ENCODE results near the gene NSG1.
"Not testable (repeated sequence)": the region's sequence is repeated elsewhere in the genome, so short reads cannot be mapped to it uniquely, and the experiment has no call there.

NSG1 gene

DNA sequence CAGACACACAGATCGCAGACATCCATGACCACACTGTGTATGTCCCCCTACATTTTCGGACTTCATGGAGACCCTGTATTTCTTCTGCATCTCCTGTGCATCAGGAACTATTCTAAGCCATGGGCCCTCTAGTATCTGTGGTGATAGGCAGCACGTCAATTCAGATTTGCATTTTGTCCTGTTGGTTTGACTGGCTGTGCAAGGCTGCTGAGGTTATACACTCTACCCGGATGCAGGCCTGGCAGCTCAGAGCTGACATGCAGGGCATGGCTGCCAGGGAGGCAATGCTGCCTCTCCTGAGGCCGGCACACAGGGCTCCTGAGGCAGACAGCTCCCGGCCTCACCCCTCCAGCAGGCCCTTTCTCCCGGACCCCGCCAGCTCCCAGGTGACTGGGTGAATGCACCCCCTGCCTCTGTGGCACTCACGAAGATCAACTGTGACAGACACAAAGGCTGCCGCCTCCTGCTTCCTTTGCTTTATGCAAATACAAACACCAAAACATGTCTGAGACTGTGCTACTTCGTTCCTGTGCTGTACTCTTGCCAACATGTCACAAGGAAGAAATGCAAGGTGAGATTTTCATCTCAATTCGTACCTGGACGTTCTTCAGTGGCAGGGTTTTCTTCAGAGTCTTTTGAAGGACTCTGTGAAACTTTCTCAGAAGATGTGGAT lies 51.0 kb downstream of the NSG1 start:
- DNase-seq = no peak

DNA sequence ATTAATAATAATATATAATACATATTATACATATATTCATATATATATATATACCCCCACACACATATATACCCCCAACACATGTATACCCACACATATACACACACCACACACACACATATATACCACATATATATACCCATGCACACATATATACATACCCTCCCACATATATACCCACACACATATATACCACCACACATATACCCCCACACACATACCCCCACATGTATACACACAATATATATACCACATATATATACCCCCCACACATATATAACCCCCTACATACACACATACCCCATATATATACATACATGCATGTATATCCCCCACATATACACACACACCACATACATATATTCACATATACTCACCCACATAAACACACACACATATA lies 52.0 kb downstream of the NSG1 start:
- no peak for DNase-seq

DNA sequence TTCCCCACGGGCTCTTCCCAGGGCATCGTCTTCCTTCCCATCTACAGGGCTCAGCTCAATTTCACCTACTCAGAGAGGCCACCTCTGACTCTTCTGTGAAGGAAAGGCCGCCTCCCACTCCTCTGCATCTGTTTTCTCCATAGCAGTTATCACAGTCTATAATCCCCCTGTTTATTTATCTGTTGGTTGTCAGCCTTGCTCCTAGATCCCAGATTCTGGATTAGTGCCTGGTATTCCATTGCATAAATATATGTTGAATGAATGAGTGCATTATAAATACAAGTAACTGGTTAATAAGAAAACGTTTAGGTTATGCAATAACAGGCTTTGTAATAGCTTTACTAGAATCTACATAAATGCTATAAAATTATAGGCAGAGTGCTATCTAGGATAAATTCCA lies 52.9 kb downstream of the NSG1 start:
- no peak for DNase-seq

DNA sequence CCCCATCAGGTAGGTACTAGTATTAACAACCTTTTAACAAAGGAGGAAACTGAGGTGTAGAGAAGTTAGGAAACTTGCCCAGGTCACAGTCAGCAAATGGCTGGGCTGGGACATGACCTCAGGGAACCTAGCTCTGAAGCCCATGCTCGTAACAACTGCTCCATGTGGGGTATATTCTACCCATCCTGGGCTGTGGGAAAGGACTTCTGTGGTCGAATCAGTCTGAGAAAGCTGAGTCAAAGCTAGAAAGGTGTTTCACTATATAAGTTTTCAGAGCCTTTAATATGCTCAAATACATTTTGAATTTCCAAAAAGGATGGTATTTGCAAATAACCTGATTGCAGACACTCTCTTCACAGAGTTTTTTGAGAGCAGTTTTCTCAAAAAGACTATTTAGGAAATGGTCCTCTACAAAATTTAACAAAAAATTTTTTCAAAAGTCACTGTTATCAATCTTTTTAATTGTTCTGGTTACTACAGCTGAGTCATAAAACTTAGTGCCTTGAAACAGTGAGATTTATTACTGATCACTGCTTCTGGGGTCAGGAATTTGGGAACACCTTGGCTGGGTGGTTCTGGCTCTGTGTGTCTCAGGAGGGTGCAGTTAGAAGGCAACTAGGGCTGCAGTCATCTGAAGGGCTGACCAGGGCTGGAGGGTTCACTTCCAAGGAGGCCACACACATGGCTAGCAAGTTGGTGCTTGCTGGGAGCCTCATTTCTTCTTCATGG lies 53.6 kb downstream of the NSG1 start:
- no peak for DNase-seq

DNA sequence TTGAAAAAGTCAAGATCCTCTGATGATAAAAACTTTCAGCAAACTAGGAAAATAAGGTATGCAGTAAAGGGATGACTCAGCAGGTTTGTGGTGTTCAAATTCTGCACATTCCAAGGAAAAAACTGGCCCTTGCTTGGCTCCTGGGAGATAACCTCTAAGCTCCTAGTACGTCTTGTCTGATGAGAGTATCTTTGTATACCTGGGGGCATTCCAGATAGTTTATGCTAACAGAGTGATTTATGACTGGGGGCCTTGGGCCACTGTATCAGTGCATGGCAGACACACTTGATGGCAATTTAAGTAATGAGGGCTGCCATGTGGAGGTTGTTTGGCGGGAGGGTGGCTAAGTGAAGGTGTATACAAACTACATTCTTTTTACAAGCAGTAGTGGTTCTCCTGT lies 56.9 kb downstream of the NSG1 start:
- DNase-seq = no peak

DNA sequence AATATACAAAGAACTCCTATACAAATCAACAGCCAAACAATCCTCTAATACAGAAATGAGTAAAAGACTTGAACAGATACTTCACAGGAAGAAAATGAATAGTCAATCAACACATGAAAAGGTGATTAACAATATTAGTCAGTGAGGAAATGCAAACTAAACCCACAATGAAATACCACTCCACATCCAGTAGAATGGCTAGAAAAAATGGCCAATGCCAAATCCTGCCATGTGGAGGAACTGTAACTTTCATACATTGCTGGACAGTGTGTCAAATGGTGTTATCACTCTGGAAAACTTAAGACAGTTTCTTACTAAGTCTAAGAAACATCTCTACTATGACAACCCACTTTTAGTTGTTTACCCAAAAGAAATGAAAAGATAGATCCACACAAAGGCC lies 59.5 kb downstream of the NSG1 start:
- no peak for DNase-seq

DNA sequence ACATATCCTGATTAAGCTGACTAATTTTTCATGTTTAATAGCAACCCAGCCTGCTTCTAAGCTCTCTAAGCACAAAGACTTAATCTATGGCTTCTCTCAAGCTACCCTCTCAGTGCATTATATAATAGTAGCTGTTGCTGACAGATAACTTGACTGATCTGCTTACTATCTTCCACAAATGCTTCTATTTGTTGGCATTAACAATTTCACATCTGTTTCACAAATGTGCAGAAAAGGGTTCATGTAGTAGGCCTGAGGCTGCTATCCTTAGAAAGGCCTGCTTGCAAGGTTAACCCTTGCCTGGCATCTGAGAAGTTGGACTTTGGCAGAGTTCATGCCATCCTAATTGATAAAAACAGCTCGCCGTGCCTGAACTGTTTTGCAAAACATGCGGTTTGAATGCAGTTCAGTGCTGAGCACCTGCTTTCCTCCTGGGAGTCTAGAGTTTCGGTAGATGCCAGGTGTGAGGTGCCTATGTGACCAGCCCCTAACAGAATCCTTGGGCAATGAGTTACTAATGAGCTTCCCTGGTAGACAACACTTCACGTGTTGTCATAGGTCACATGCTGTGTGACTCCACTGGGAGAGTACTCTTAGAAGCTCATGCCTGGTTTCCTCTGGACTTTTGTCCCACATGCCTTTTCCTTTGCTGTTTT lies 68.4 kb downstream of the NSG1 start:
- DNase-seq = peak; percentile 68

DNA sequence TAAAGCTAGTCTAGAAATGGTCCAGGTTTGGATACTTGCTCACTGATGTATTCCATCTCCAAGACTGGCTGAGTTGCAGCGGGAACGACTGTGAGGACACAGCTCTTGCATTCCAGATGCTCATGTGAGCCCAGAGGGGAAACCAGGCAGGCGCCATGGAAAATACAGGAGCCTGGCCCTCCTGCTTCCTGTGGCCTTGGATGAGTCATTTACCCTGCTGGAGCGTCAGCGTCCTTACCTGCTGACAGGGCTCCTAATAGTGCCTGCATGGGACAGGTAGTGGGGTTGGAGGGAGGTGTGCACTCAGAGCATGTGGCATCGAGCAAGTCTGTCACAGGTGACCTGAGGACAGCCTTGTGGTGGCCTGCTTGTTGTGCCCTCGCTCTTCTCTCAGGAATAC lies 69.4 kb downstream of the NSG1 start:
- no peak for DNase-seq

DNA sequence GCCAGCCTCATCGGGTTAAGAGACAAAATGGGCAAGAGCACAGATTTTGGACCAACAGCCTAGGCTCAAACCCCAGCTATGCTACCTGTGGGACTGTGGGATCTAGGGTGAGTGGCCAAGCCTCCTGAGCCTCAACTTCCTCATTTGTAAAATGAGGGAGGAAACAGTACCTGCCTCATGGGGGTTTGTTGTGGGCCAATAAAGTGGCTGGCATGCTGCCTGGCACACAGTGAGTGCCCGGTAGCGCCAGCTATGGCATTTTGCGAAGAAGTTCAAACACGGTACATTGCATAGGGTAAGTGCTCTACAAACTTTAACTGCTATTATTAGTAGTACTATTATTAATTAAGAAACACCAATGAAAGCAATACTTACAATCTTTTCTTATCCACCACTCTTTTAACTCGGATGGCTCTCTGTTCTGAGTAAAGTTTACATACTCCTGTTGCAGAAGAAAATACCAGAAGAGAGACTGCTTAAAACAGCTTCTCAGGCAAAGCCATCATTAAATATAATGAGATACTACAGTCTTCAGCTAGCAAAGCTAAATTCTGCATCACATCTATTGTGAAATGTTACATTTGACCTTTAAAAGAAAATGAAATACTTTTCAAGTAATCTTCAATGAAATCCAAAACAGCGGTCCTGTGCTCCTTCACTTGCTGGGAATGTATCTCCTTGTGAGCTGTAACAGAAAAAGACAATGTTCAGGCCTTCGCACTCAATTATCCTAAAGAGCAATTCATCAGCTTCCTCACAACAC lies 70.1 kb downstream of the NSG1 start:
- DNase-seq = no peak

DNA sequence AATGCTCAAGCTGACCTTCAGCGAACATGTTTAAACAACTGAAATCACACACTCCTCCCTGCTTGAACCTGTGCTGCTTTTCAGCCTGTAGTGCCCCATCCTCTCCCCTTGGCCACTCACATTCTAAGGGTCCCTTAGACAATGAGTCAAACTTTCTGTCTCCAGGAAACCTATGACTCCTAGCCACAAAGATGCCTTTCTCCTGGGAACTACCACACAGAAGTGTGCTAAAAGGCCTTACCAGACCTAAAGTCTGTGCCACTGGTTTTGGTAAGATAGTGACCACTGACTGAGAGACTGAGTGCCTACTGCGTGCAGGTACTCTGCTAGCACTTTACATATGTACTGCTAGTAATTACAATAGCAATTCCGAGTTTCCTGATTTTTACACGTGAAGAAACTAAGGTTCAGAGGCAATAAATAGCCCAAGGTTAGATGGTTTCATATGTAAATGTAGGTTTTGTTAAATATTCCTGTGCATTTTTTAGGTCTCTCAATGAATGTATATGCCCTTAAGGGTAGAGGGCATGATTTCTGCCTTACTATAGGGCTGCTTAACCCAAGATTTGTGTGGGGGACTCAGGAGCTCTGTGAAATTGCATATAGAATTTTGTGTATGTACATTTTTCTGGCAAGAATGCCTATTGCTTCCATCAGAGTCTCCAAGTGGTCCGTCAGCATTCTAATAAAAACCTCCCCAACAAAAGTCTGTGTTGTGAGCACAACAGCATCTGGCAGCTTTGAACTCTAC lies 71.1 kb downstream of the NSG1 start:
- no peak for DNase-seq

DNA sequence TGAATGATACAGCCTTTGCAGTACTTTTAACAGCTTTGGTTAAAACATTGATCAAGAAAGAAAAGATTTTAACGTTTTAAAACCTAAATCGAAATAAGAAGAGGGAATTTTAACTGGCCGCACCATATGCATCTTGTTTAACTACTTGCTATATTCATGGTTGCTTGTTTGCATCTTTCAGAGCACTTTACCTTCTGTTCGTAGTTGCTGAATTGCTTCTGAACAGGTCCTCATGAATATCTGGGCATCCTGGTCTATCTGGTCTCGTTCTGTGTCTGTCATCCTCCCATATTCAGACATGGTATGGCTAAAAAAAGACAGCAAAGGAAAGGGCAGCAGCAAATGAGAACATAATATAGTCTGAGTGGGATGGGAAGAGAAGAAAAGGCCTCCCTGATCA lies 72.3 kb downstream of the NSG1 start:
- no peak for DNase-seq

DNA sequence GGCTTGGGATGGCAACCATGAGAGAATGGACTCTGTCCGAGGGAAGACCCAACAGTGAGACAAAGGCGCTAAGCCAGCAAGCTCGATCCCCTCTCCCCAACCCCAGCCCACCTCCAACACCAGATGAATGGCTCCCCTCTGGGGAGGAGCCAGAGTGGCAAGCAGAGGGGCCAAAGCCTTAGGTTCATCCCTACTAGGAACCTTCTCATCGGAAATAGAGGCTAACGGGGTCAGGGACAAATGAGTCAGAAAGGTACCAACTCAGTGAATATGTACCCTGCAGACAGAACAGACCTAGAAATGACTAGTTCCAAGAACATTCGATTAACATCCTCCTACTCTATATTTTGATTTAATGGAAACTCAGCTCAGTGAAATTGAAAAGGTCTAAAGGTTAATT lies 73.9 kb downstream of the NSG1 start:
- DNase-seq = no peak

DNA sequence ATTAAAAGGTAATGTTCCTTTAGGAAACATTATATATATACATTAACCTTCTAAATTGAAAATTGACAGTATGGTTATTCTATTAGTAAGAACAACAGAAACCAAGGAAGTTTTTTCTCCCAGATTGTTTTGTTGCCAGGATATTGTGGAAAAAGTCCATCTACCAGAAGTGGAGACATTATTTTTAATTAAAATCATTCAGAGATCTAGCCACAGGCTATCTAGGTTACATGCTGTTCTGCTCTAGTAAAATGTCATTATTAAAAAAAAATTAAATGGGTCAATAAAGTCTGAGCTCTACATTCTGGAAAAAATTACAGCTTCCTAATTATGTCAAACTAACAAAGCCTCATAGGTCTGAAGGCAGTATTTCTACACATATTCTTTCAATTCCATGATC lies 74.3 kb downstream of the NSG1 start:
- no peak for DNase-seq

DNA sequence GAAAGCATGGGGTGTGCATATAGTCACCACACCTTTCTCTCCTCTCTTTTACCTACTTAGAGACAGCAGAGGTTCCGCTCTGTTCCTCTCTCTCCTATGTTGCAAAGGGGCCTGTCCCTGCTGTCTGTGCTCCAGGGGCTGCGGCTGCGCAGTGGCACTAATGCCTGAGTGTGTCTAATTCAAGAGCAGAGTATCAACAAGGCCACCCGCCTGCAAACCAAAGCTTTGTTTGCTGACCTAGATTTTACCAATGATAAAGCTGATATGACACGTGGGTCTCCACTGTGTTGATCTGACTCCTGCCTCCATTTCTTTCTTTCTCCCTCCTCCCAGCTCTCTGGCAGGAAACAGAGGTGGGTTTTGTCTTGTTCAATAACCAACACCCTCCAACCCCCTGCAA lies 74.9 kb downstream of the NSG1 start:
- DNase-seq = peak; percentile 70

DNA sequence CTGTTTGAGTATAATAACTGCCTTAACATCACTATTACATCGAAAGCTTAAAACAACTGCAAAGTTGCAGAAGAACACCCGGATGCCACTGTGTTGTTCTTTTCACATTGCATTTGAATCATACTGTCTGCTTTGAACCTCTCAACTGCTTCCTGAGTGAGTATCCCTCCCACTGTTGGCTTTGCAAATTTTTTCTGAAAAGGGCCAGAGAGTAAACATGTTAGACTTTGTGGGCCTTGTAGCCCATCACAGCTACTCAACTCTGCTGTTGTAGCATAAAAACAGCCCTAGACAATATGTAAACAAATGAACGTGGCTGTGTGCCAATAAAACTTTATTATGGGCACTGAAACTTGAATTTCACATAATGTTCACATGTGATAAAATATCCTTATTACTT lies 76.1 kb downstream of the NSG1 start:
- no peak for DNase-seq

DNA sequence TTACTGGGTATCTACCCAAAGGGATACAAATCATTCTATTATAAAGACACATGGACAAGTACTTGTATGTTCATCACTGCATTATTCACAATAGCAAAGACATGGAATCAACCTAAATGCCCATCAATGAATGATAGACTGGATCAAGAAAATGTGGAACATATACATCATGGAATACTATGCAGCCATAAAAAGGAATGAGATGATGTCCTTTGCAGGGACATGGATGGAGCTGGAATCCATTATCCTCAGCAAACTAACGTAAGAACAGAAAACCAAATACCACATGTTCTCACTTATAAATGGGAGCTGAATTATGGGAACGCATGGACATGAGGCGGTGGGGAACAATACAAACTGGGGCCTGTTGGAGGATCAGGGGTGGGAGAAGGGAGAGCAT lies 78.3 kb downstream of the NSG1 start:
- DNase-seq = not testable (repeated sequence)
